A673 (cell line): Measurements from ENCODE around the gene TTC39B. TPM values are rescaled to one million over a fixed set of nuclear protein-coding genes. Genes with fewer than 3 reads are reported as not detected.
A peak's percentile ranks its signal among the peaks of the same experiment; 100 is the strongest.

ENCODE experiments used
- BruUV-seq: library from RNA; stranded (reverse); fragments of 400-500 nt; replicated peaks from 2 replicates; lab custom pipeline; 2021; lab: Mats Ljungman, UMichigan
- CTCF ChIA-PET: fragments of 300-600 bp; sonication (Branson Sonifier 250); formaldehyde crosslinking; loops from one replicate; lab custom pipeline; 2022; ENCODE audit warnings: antibody characterized with exemption; lab: Charles Lee
- POLR2A ChIA-PET: fragments of 300-600 bp; sonication (Branson Sonifier 250); formaldehyde crosslinking; loops from one replicate; lab custom pipeline; 2022; ENCODE audit warnings: antibody characterized with exemption; ENCODE audit not compliant: low non-redundant PET; lab: Charles Lee
- DNase-seq: peaks from one replicate; pipeline ENCODE4 v3.0.0-alpha.2; 2015; ENCODE audit warnings: low spot score
- H3K27ac ChIP-seq: fragments of 200-600 bp; sonication (generic); 2 replicates; pipeline ENCODE4 v1.5.1; 2016; ENCODE audit warnings: mixed run types, low read depth, mild to moderate bottlenecking, mixed read lengths, antibody characterized with exemption, low read length; ENCODE audit not compliant: poor library complexity, severe bottlenecking
- H3K27me3 ChIP-seq: fragments of 200-600 bp; sonication (generic); replicated peaks from 2 replicates; pipeline ENCODE4 v1.6.1; 2017; ENCODE audit warnings: mixed run types, low read depth, mild to moderate bottlenecking, mixed read lengths, antibody characterized with exemption, low read length; ENCODE audit not compliant: insufficient read depth, poor library complexity
- H3K36me3 ChIP-seq: fragments of 200-600 bp; sonication (generic); 2 replicates; pipeline ENCODE4 v1.6.1; 2016; ENCODE audit warnings: mixed run types, mild to moderate bottlenecking, mixed read lengths, antibody characterized with exemption, low read length; ENCODE audit not compliant: insufficient read depth, poor library complexity, severe bottlenecking
- H3K4me1 ChIP-seq: fragments of 200-600 bp; sonication (generic); 2 replicates; pipeline ENCODE4 v1.6.1; 2017; ENCODE audit warnings: mixed run types, mild to moderate bottlenecking, mixed read lengths, antibody characterized with exemption, low read length; ENCODE audit not compliant: insufficient read depth, poor library complexity, severe bottlenecking
- H3K4me3 ChIP-seq: fragments of 200-600 bp; sonication (generic); 2 replicates; pipeline ENCODE4 v1.5.1; 2016; ENCODE audit warnings: low read depth, mixed run types, mild to moderate bottlenecking, mixed read lengths, low read length; ENCODE audit not compliant: poor library complexity, severe bottlenecking
- H3K9me3 ChIP-seq: fragments of 200-600 bp; sonication (generic); 2 replicates; pipeline ENCODE4 v1.6.1; 2016; ENCODE audit warnings: mixed run types, low read depth, mild to moderate bottlenecking, mixed read lengths, antibody characterized with exemption, low read length; ENCODE audit not compliant: poor library complexity, severe bottlenecking
- CTCF ChIP-seq: fragments of 300-800, 200-600 bp; sonication (generic); conservative IDR thresholded peaks from 2 replicates; pipeline ENCODE4 v1.5.1; 2017; ENCODE audit warnings: low read depth, mild to moderate bottlenecking, antibody characterized with exemption, low read length, moderate library complexity, mixed read lengths
- EZH2 ChIP-seq: fragments of 200-600 bp; sonication (generic); IDR thresholded peaks from 2 replicates; pipeline ENCODE4 v1.6.1; 2017; ENCODE audit warnings: borderline replicate concordance, low read depth, mild to moderate bottlenecking, mixed read lengths, antibody characterized with exemption, low read length; ENCODE audit not compliant: poor library complexity, severe bottlenecking
- intact Hi-C: fragments of 100-400 bp; cut with micrococcal nuclease; formaldehyde crosslinking; loops from one replicate; pipeline ENCODE4 v1.10.0; 2022; ENCODE audit not compliant: unreplicated experiment
- total RNA-seq: library from RNA; stranded (reverse); gene quantifications from 2 replicates; pipeline ENCODE4 v1.2.3, GENCODE V29; 2021

TTC39B gene
- total RNA-seq, 1 experiment from 2014 or later = 0.52 TPM

DNA sequence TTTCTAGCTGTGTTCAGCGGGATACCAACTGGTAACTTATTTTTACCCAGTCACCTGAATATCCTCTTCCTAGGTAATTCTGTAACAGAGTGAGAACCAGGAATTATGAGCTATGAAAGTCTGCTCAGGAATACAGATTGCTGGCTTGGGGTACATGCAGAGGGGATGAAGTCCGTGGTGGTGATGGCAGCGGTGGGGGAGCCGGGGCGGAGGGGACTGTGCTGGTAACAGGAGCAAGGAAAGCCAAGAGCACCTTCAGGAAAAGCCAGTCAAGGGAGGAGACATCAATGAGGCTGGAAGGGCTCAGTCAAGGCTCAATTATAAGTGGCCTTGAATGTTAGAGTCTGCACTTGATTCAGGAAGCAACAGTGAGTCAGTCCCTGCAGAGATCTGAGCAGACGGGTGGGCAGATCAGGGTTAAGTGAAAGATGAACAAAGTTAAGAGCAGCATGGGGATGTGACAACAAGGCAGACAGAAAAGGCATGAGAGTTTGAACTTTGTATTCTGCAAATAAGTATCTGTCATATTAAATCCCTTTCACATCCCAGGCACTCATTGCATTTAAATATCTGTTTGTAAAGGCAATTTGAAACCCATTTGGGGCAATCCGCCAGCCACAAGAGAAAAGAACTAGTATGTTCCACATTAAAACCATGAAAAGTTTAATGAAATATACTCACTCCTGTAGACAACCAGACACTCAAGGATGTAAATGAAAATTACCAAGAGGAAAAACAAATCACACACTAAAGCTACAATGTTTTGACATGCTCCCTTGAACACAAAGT lies 101.2 kb downstream of the TTC39B start:
- POLR2A ChIA-PET = no interaction called here
- no peaks in the 10 kb centered on the region for H3K9me3 ChIP-seq
- no peaks in the 10 kb centered on the region for H3K27me3 ChIP-seq
- BruUV-seq = no TSS peak
- no peak overlapping the region for H3K27ac ChIP-seq
- CTCF ChIA-PET = no interaction called here
- H3K4me3 ChIP-seq = no peak overlapping the region
- TF ChIP-seq CTCF = no peak
- TF ChIP-seq EZH2 = no peak
- DNase-seq = peak; percentile 8
- no peaks in the 10 kb centered on the region for H3K36me3 ChIP-seq
- intact Hi-C loops = no loop called here
- no peaks in the 10 kb centered on the region for H3K4me1 ChIP-seq

- H3K4me3 ChIP-seq = no peak overlapping the region
- no peak for DNase-seq
- TF ChIP-seq EZH2 = no peak
- TF ChIP-seq CTCF = no peak
- no peaks in the 10 kb centered on the region for H3K9me3 ChIP-seq
- H3K4me1 ChIP-seq = no peaks in the 10 kb centered on the region
- intact Hi-C loops = no loop called here
- CTCF ChIA-PET = no interaction called here
- no peak overlapping the region for H3K27ac ChIP-seq
- POLR2A ChIA-PET = no interaction called here
- H3K36me3 ChIP-seq = no peaks in the 10 kb centered on the region
- H3K27me3 ChIP-seq = no peaks in the 10 kb centered on the region
- BruUV-seq = no TSS peak
Measured at GRCh38 chr9:15203581-15203980, 103.4 kb downstream of the TTC39B start.

GRCh38 chr9:15200111-15200510 lies 106.9 kb downstream of the TTC39B start:
- intact Hi-C loops = no loop called here

More at GRCh38 chr9:15200111-15200510, 106.9 kb downstream of the TTC39B start:
- no peaks in the 10 kb centered on the region for H3K9me3 ChIP-seq
- H3K36me3 ChIP-seq = no peaks in the 10 kb centered on the region
- ChIA-PET POLR2A (no interaction called here), CTCF (no interaction called here)
- H3K27me3 ChIP-seq = no peaks in the 10 kb centered on the region
- no peak overlapping the region for H3K27ac ChIP-seq
- no TSS peak for BruUV-seq
- DNase-seq = no peak
- H3K4me1 ChIP-seq = no peaks in the 10 kb centered on the region
- no peak overlapping the region for H3K4me3 ChIP-seq
- TF ChIP-seq CTCF (no peak), EZH2 (no peak)
